H1 (cell line): Measurements from ENCODE around the gene DISC1. TPM values are rescaled to one million over a fixed set of nuclear protein-coding genes. Genes with fewer than 3 reads are reported as not detected.
A peak's percentile ranks its signal among the peaks of the same experiment; 100 is the strongest.

ENCODE experiments used
- CTCF ChIA-PET: fragments of 300-600 bp; sonication (Branson Sonifier 250); formaldehyde crosslinking; loops from one replicate; lab custom pipeline; 2021; ENCODE audit not compliant: partially characterized antibody; lab: Charles Lee
- POLR2A ChIA-PET: fragments of 300-600 bp; sonication (Branson Sonifier 250); formaldehyde crosslinking; loops from one replicate; lab custom pipeline; 2021; ENCODE audit warnings: inconsistent platforms; ENCODE audit not compliant: partially characterized antibody; lab: Charles Lee
- DNase-seq, 2 experiments: peaks; one replicate each; pipeline versions ENCODE4 v3.0.0 to v3.0.0-alpha.2; 2010 to 2022; ENCODE audit warnings: low spot score in 2 of 2, low read depth in 1 of 2, mixed read lengths in 1 of 2
- FAIRE-seq: peaks from 2 replicates; lab custom pipeline; 2011; peaks lifted over from hg19 to GRCh38; lab: Jason Lieb, UNC
- H2AFZ ChIP-seq: 2 replicates; pipeline ENCODE4 v1.8.1; 2012; ENCODE audit warnings: low read length, inconsistent platforms
- H2AK5ac ChIP-seq: 2 replicates; pipeline ENCODE4 v1.6.1; 2013; ENCODE audit warnings: low read depth, low read length
- H2BK120ac ChIP-seq: replicated peaks from 2 replicates; pipeline ENCODE3; 2013; ENCODE audit warnings: low read depth, low read length, inconsistent platforms
- H2BK12ac ChIP-seq: 2 replicates; pipeline ENCODE4 v1.6.1; 2013; ENCODE audit warnings: low read depth, low read length
- H2BK15ac ChIP-seq: 2 replicates; pipeline ENCODE4 v1.6.1; 2013; ENCODE audit warnings: low read length
- H2BK20ac ChIP-seq: 2 replicates; pipeline ENCODE4 v1.6.1; 2013; ENCODE audit warnings: low read length
- H2BK5ac ChIP-seq: 2 replicates; pipeline ENCODE4 v1.6.1; 2013; ENCODE audit warnings: low read depth, low read length
- H3K14ac ChIP-seq: 2 replicates; pipeline ENCODE4 v1.6.1; 2013; ENCODE audit warnings: inconsistent platforms; ENCODE audit not compliant: insufficient read length
- H3K18ac ChIP-seq: 2 replicates; pipeline ENCODE4 v1.6.1; 2013; ENCODE audit warnings: low read length; ENCODE audit errors: extremely low read depth
- H3K23ac ChIP-seq: 2 replicates; pipeline ENCODE4 v1.6.1; 2013; ENCODE audit warnings: inconsistent platforms; ENCODE audit not compliant: insufficient read length
- H3K23me2 ChIP-seq: 2 replicates; pipeline ENCODE4 v1.6.1; 2013; ENCODE audit warnings: low read depth, low read length
- H3K27ac ChIP-seq: 2 replicates; pipeline ENCODE4 v1.6.1; 2011; ENCODE audit warnings: low read depth, low read length, inconsistent platforms
- H3K27me3 ChIP-seq, 4 experiments: replicated peaks in 1 of 4; 1 replicate in 1 of 4; 2 replicates in 3 of 4; pipeline versions ENCODE4 v1.6.1 to v1.8.1; 2011 to 2013; ENCODE audit warnings: low read length in 3 of 4, mild to moderate bottlenecking in 3 of 4, inconsistent platforms in 2 of 4, mixed read lengths in 2 of 4, moderate library complexity in 1 of 4; ENCODE audit not compliant: control insufficient read depth in 3 of 4, insufficient read depth in 3 of 4; ENCODE audit errors: extremely low read depth in 1 of 4
- H3K36me3 ChIP-seq, 4 experiments: 2 replicates each; pipeline versions ENCODE4 v1.6.1 to v1.8.1; 2011 to 2013; ENCODE audit warnings: mild to moderate bottlenecking in 4 of 4, low read length in 3 of 4, moderate library complexity in 2 of 4, control low read depth in 1 of 4, inconsistent platforms in 1 of 4; ENCODE audit not compliant: insufficient read depth in 4 of 4, control insufficient read depth in 2 of 4
- H3K4ac ChIP-seq: replicated peaks from 2 replicates; pipeline ENCODE3; 2013; ENCODE audit warnings: low read length, low read depth, mixed read lengths, inconsistent platforms; ENCODE audit not compliant: insufficient read length
- H3K4me1 ChIP-seq, 4 experiments: replicated peaks in 1 of 4; 1 replicate in 1 of 4; 2 replicates in 3 of 4; pipeline versions ENCODE4 v1.6.1 to v1.8.1; 2011 to 2013; ENCODE audit warnings: low read length in 3 of 4, inconsistent platforms in 2 of 4, mixed read lengths in 1 of 4; ENCODE audit not compliant: insufficient read depth in 4 of 4, control insufficient read depth in 3 of 4
- H3K4me2 ChIP-seq, 2 experiments: 2 replicates each; pipeline versions ENCODE4 v1.6.1 to v1.8.1; 2011 to 2013; ENCODE audit warnings: low read depth in 2 of 2, low read length in 2 of 2, control low read depth in 1 of 2, inconsistent platforms in 1 of 2, mild to moderate bottlenecking in 1 of 2; ENCODE audit not compliant: insufficient read depth in 1 of 2
- H3K4me3 ChIP-seq, 4 experiments: fragments of 200-600, 300-600 bp in 1 of 4; sonication (generic), shearing (Covaris generic), sonication (Bioruptor Twin) in 1 of 4; 2 replicates each; pipeline versions ENCODE4 v1.5.1 to v1.8.1; 2011 to 2016; ENCODE audit warnings: low read length in 4 of 4, low read depth in 3 of 4, control low read depth in 2 of 4, inconsistent platforms in 2 of 4, mild to moderate bottlenecking in 2 of 4, mixed read lengths in 1 of 4, moderate library complexity in 1 of 4; ENCODE audit not compliant: insufficient read depth in 2 of 4; ENCODE audit errors: extremely low read depth in 1 of 4
- H3K56ac ChIP-seq: replicated peaks from 2 replicates; pipeline ENCODE3; 2013; ENCODE audit warnings: low read depth, mild to moderate bottlenecking, mixed read lengths, low read length, inconsistent platforms; ENCODE audit not compliant: insufficient read length
- H3K79me1 ChIP-seq: 2 replicates; pipeline ENCODE4 v1.6.1; 2013; ENCODE audit warnings: low read depth, low read length, control low read depth
- H3K79me2 ChIP-seq, 2 experiments: 2 replicates each; pipeline versions ENCODE4 v1.6.1 to v1.8.1; 2012 to 2013; ENCODE audit warnings: low read length in 2 of 2, mild to moderate bottlenecking in 2 of 2, inconsistent platforms in 1 of 2; ENCODE audit not compliant: insufficient read depth in 2 of 2, control insufficient read depth in 1 of 2
- H3K9ac ChIP-seq, 4 experiments: replicated peaks in 1 of 4; 1 replicate in 1 of 4; 2 replicates in 3 of 4; pipeline versions ENCODE4 v1.6.1 to v1.8.1; 2011 to 2013; ENCODE audit warnings: low read depth in 3 of 4, low read length in 3 of 4, control low read depth in 2 of 4, mild to moderate bottlenecking in 2 of 4, moderate library complexity in 2 of 4, inconsistent platforms in 1 of 4; ENCODE audit errors: extremely low read depth in 1 of 4
- H3K9me3 ChIP-seq, 2 experiments: 2 replicates each; pipeline versions ENCODE4 v1.6.1 to v1.8.1; 2012 to 2013; ENCODE audit warnings: mild to moderate bottlenecking in 2 of 2, moderate library complexity in 2 of 2, control low read depth in 1 of 2, inconsistent platforms in 1 of 2, low read depth in 1 of 2, low read length in 1 of 2, mixed read lengths in 1 of 2; ENCODE audit not compliant: insufficient read depth in 2 of 2
- H4K20me1 ChIP-seq, 2 experiments: replicated peaks in 1 of 2; 2 replicates each; pipeline versions ENCODE3 to v1.8.1; 2011 to 2013; ENCODE audit warnings: inconsistent platforms in 2 of 2, low read length in 2 of 2, mild to moderate bottlenecking in 1 of 2; ENCODE audit not compliant: insufficient read depth in 2 of 2, control insufficient read depth in 1 of 2
- H4K5ac ChIP-seq: 2 replicates; pipeline ENCODE4 v1.6.1; 2013; ENCODE audit warnings: low read length, low read depth, mixed read lengths, inconsistent platforms; ENCODE audit not compliant: insufficient read length
- H4K8ac ChIP-seq: 2 replicates; pipeline ENCODE4 v1.8.0; 2013; ENCODE audit warnings: mild to moderate bottlenecking, moderate library complexity, low read length, inconsistent platforms; ENCODE audit not compliant: insufficient read depth; ENCODE audit errors: extremely low read depth
- H4K91ac ChIP-seq: replicated peaks from 2 replicates; pipeline ENCODE3; 2013; ENCODE audit warnings: low read length, mixed read lengths, inconsistent platforms; ENCODE audit not compliant: insufficient read length
- CHD2 ChIP-seq: IDR thresholded peaks from 2 replicates; pipeline ENCODE4 v1.6.1; 2012; ENCODE audit warnings: low read length, improper control_type of control experiment
- YY1 ChIP-seq: IDR thresholded peaks from 2 replicates; pipeline ENCODE4 v1.6.1; 2011; ENCODE audit warnings: low read depth, mild to moderate bottlenecking, low read length
- WGBS, 2 experiments: shearing (Covaris generic) in 1 of 2; methylation state at CpG; one replicate each; pipeline versions ENCODE4 v1.1.6 to v1.1.7; 2013 to 2015; ENCODE audit warnings: low lambda C conversion rate in 2 of 2, mixed read lengths in 2 of 2, inconsistent platforms in 1 of 2, low coverage in 1 of 2, missing lambda C conversion rate in 1 of 2; ENCODE audit not compliant: insufficient replicate concordance in 2 of 2, insufficient coverage in 1 of 2, insufficient read length in 1 of 2; ENCODE audit errors: extremely low coverage in 1 of 2, missing lambda C conversion rate in 1 of 2; 5-methylcytosine and 5-hydroxymethylcytosine counted together
- polyA plus RNA-seq, 7 experiments: library from polyadenylated mRNA; depleted of rRNA in 3 of 7; stranded (reverse) in 5 of 7; unstranded in 2 of 7; fragments of >200 nt in 5 of 7; fragments of 200-250 nt in 2 of 7; gene quantifications; 1 replicate in 5 of 7; 2 replicates in 1 of 7; 4 replicates in 1 of 7; pipeline versions ENCODE4 v1.2.1 to v1.2.3, GENCODE V29; 2011 to 2013; ENCODE audit warnings: missing spikeins in 2 of 7, mixed read lengths in 2 of 7
- total RNA-seq: library from RNA; stranded (reverse); fragmentation: NEBNext Ultra II Directional; extraction: Animal tissue kit (Norgen Biotek cat#: 25700); gene quantifications from 2 replicates; pipeline ENCODE4 v1.2.1, GENCODE V29; 2021

The DISC1 gene
- total and polyA plus RNA-seq, 2 of the 8 experiments (the other 6 are each of a cell fraction or from before 2014, with no cell fraction given): 1.1 to 3.5 TPM

GRCh38 chr1:232045139-232045994, 418.8 kb downstream of the DISC1 start:
- ChIA-PET CTCF (interaction anchor here (1.5 to 1.7 kb wide), 2 partner anchors 12 to 85 kb away, joined by 3 to 4 read pairs; no protein-coding TSS in a partner anchor), POLR2A (no interaction called here)
- Histone ChIP-seq H3K9ac (no peak overlapping the region), H3K4me1 (peaks cover 3 to 10% (median 8%) of the 10 kb centered on the region in 4 experiments; a peak in 6 of 7 replicates), H2BK20ac (peak overlapping the region; percentile 68; the same call in 1 of the 2 replicates), H4K91ac (peak overlapping the region; percentile 47), H2BK120ac (no peak overlapping the region), H2AFZ (0 out of 2 replicates have a peak overlapping the region, but pooled peaks have one; percentile 3), H2AK5ac (no peak overlapping the region; the same call in 1 of the 2 replicates), H2BK15ac (0 out of 2 replicates have a peak overlapping the region, but pooled peaks have one; percentile 37), H3K4me2 (peak overlapping the region in 1 of 2 experiments; percentile 29; a peak in 1 of 4 replicates), H3K9me3 (no peaks in the 10 kb centered on the region), H4K8ac (no peak overlapping the region), H3K56ac (no peak overlapping the region), H3K4ac (no peak overlapping the region), H3K14ac (no peak overlapping the region), H3K79me1 (no peaks in the 10 kb centered on the region), H3K23me2 (no peaks in the 10 kb centered on the region; the same call in 1 of the 2 replicates), H4K20me1 (no peaks in the 10 kb centered on the region), H3K18ac (no peak overlapping the region), H3K36me3 (no peaks in the 10 kb centered on the region), H4K5ac (no peak overlapping the region), H2BK12ac (peak overlapping the region; percentile 54; the same call in 1 of the 2 replicates), H3K27ac (no peak overlapping the region), H2BK5ac (no peak overlapping the region), H3K23ac (no peak overlapping the region), H3K4me3 (no peak overlapping the region), H3K79me2 (no peaks in the 10 kb centered on the region), H3K27me3 (no peaks in the 10 kb centered on the region)
- FAIRE-seq (peak; percentile 58), DNase-seq (no peak)
- 66% methylated on average over 8 of the region's 8 CpGs; no CpG with 5 or more reads in 1 of the 2 experiments for WGBS, 2 experiments
- no peak for TF ChIP-seq CHD2
- peak; percentile 38; the same call in 1 of the 2 replicates for TF ChIP-seq YY1
